Neuronal stem cell (in vitro differentiated cells): ENCODE results near the gene HERC6.

Experiments
- DNase-seq: peaks from one replicate; pipeline ENCODE4 v3.0.0-alpha.2; 2013; ENCODE audit warnings: low spot score
- H2AFZ ChIP-seq: one replicate; pipeline ENCODE4 v1.6.1; 2013; ENCODE audit warnings: mild to moderate bottlenecking, low read length, inconsistent platforms
- H2AK5ac ChIP-seq: 2 replicates; pipeline ENCODE4 v1.6.1; 2013; ENCODE audit warnings: low read depth, mild to moderate bottlenecking, inconsistent platforms, low read length, moderate library complexity, mixed read lengths
- H2BK120ac ChIP-seq: 2 replicates; pipeline ENCODE4 v1.6.1; 2013; ENCODE audit warnings: low read depth, mild to moderate bottlenecking, inconsistent platforms, low read length, moderate library complexity, mixed read lengths
- H2BK12ac ChIP-seq: one replicate; pipeline ENCODE4 v1.6.1; 2013; ENCODE audit warnings: low read length, inconsistent platforms
- H2BK15ac ChIP-seq: 2 replicates; pipeline ENCODE4 v1.6.1; 2013; ENCODE audit warnings: mild to moderate bottlenecking, low read length, inconsistent platforms, mixed read lengths
- H2BK5ac ChIP-seq: one replicate; pipeline ENCODE4 v1.6.1; 2013; ENCODE audit warnings: inconsistent platforms, mild to moderate bottlenecking, low read length, moderate library complexity
- H3K14ac ChIP-seq: one replicate; pipeline ENCODE4 v1.6.1; 2013; ENCODE audit warnings: low read length, inconsistent platforms
- H3K18ac ChIP-seq: 2 replicates; pipeline ENCODE4 v1.6.1; 2013; ENCODE audit warnings: low read length, inconsistent platforms
- H3K23ac ChIP-seq: 2 replicates; pipeline ENCODE4 v1.6.1; 2013; ENCODE audit warnings: low read depth, mild to moderate bottlenecking, mixed read lengths, low read length, inconsistent platforms; ENCODE audit not compliant: poor library complexity
- H3K27ac ChIP-seq: replicated peaks from 3 replicates; pipeline ENCODE4 v1.5.1; 2013; ENCODE audit warnings: low read length, inconsistent platforms
- H3K27me3 ChIP-seq, 3 experiments: 2 replicates each; pipeline ENCODE4 v1.6.1; 2013; ENCODE audit warnings: low read length in 3 of 3, mild to moderate bottlenecking in 2 of 3, inconsistent platforms in 1 of 3, low read depth in 1 of 3, mixed read lengths in 1 of 3, moderate library complexity in 1 of 3; ENCODE audit not compliant: control insufficient read depth in 3 of 3, insufficient read depth in 3 of 3
- H3K36me3 ChIP-seq, 2 donors: replicated peaks in 1 of 2; 2 replicates each; pipeline ENCODE4 v1.6.1; 2013; ENCODE audit warnings: low read length in 2 of 2; ENCODE audit not compliant: control insufficient read depth in 2 of 2, insufficient read depth in 2 of 2
- H3K4ac ChIP-seq: 2 replicates; pipeline ENCODE4 v1.6.1; 2013; ENCODE audit warnings: inconsistent platforms, mild to moderate bottlenecking, low read length, moderate library complexity
- H3K4me1 ChIP-seq, 2 donors: 1 replicate in 1 of 2; 2 replicates in 1 of 2; pipeline ENCODE4 v1.6.1; 2013; ENCODE audit warnings: low read length in 2 of 2, low read depth in 1 of 2; ENCODE audit not compliant: control insufficient read depth in 2 of 2, insufficient read depth in 1 of 2
- H3K4me2 ChIP-seq: one replicate; pipeline ENCODE4 v1.6.1; 2013; ENCODE audit warnings: mild to moderate bottlenecking, low read length, inconsistent platforms; ENCODE audit not compliant: insufficient read depth, poor library complexity, severe bottlenecking
- H3K4me3 ChIP-seq, 2 donors: 2 replicates each; pipeline ENCODE4 v1.5.1; 2013; ENCODE audit warnings: low read length in 2 of 2, mild to moderate bottlenecking in 2 of 2, inconsistent platforms in 1 of 2, moderate library complexity in 1 of 2
- H3K79me1 ChIP-seq: one replicate; pipeline ENCODE4 v1.6.1; 2013; ENCODE audit warnings: low read depth, mild to moderate bottlenecking, inconsistent platforms, low read length, moderate library complexity
- H3K9ac ChIP-seq: one replicate; pipeline ENCODE4 v1.6.1; 2013; ENCODE audit warnings: mild to moderate bottlenecking, low read depth, low read length, inconsistent platforms; ENCODE audit not compliant: poor library complexity
- H3K9me3 ChIP-seq, 2 donors: replicated peaks in 1 of 2; 2 replicates each; pipeline versions ENCODE3 to v1.6.1; 2013; ENCODE audit warnings: low read length in 2 of 2, mild to moderate bottlenecking in 2 of 2, inconsistent platforms in 1 of 2, low read depth in 1 of 2, mixed read lengths in 1 of 2, moderate library complexity in 1 of 2; ENCODE audit not compliant: control insufficient read depth in 2 of 2, insufficient read depth in 1 of 2
- H4K8ac ChIP-seq: one replicate; pipeline ENCODE4 v1.6.1; 2013; ENCODE audit warnings: low read depth, mild to moderate bottlenecking, inconsistent platforms, low read length, moderate library complexity
- H4K91ac ChIP-seq: one replicate; pipeline ENCODE4 v1.6.1; 2013; ENCODE audit warnings: low read length, low read depth, mild to moderate bottlenecking, inconsistent platforms; ENCODE audit not compliant: poor library complexity
- WGBS, 2 donors: extraction: QIAGEN DNeasy Blood & Tissue Kit; methylation state at CpG; one replicate each; pipeline ENCODE4 v1.1.7; 2013; ENCODE audit warnings: missing lambda C conversion rate in 2 of 2, mixed read lengths in 1 of 2; ENCODE audit not compliant: insufficient read length in 2 of 2, insufficient replicate concordance in 1 of 2; ENCODE audit errors: extremely low coverage in 2 of 2; 5-methylcytosine and 5-hydroxymethylcytosine counted together

Gene HERC6

GRCh38 chr4:88413801-88414200, 35.1 kb downstream of the HERC6 start:
- no peak overlapping the region for H3K27ac ChIP-seq
- H3K4me1 ChIP-seq, result no peaks in the 10 kb centered on the region
- H3K4me3 ChIP-seq, result no peak overlapping the region
- H3K9ac ChIP-seq, result no peak overlapping the region
- H4K91ac ChIP-seq, result no peak overlapping the region
- H3K23ac ChIP-seq, result no peak overlapping the region
- H3K27me3 ChIP-seq, result no peaks in the 10 kb centered on the region
- H3K4ac ChIP-seq, result no peak overlapping the region
- H3K79me1 ChIP-seq, result no peaks in the 10 kb centered on the region
- H2BK5ac ChIP-seq, result no peak overlapping the region
- no peaks in the 10 kb centered on the region for H3K9me3 ChIP-seq
- no peak for DNase-seq
- no peak overlapping the region for H2AK5ac ChIP-seq
- H2BK12ac ChIP-seq, result no peak overlapping the region
- no peak overlapping the region for H2BK120ac ChIP-seq
- WGBS, 2 donors, result no CpG with 5 or more reads among the region's 1 CpG
- H3K18ac ChIP-seq, result no peak overlapping the region
- no peak overlapping the region for H2AFZ ChIP-seq
- no peak overlapping the region for H4K8ac ChIP-seq
- H2BK15ac ChIP-seq, result no peak overlapping the region
- H3K36me3 ChIP-seq, result no peaks in the 10 kb centered on the region
- no peak overlapping the region for H3K4me2 ChIP-seq
- no peak overlapping the region for H3K14ac ChIP-seq

GRCh38 chr4:88414755-88415154, 36.1 kb downstream of the HERC6 start:
- no peak overlapping the region for H3K27ac ChIP-seq
- H3K4me1 ChIP-seq, result no peaks in the 10 kb centered on the region
- no CpG with 5 or more reads among the region's 4 CpGs for WGBS, 2 donors
- H2BK12ac ChIP-seq, result no peak overlapping the region
- no peak overlapping the region for H4K91ac ChIP-seq
- H2BK5ac ChIP-seq, result no peak overlapping the region
- no peak overlapping the region for H2AFZ ChIP-seq
- DNase-seq, result no peak
- H3K36me3 ChIP-seq, result no peaks in the 10 kb centered on the region
- H3K18ac ChIP-seq, result no peak overlapping the region
- no peak overlapping the region for H2BK15ac ChIP-seq
- H2BK120ac ChIP-seq, result no peak overlapping the region
- H3K14ac ChIP-seq, result no peak overlapping the region
- H3K4me2 ChIP-seq, result no peak overlapping the region
- H2AK5ac ChIP-seq, result no peak overlapping the region
- no peaks in the 10 kb centered on the region for H3K79me1 ChIP-seq
- no peak overlapping the region for H3K4ac ChIP-seq
- H3K23ac ChIP-seq, result no peak overlapping the region
- no peaks in the 10 kb centered on the region for H3K27me3 ChIP-seq
- H3K9ac ChIP-seq, result no peak overlapping the region
- no peak overlapping the region for H4K8ac ChIP-seq
- H3K9me3 ChIP-seq, result no peaks in the 10 kb centered on the region
- H3K4me3 ChIP-seq, result no peak overlapping the region

GRCh38 chr4:88415982-88416381, 37.3 kb downstream of the HERC6 start:
- Histone ChIP-seq H3K27ac (no peak overlapping the region), H3K36me3 (no peaks in the 10 kb centered on the region), H3K23ac (no peak overlapping the region), H2AK5ac (no peak overlapping the region), H3K79me1 (no peaks in the 10 kb centered on the region), H4K91ac (no peak overlapping the region), H3K14ac (no peak overlapping the region), H3K4me2 (no peak overlapping the region), H3K18ac (no peak overlapping the region), H3K4me3 (no peak overlapping the region), H2AFZ (no peak overlapping the region), H2BK120ac (no peak overlapping the region), H3K4me1 (no peaks in the 10 kb centered on the region), H3K4ac (no peak overlapping the region), H2BK12ac (no peak overlapping the region), H3K27me3 (no peaks in the 10 kb centered on the region), H2BK5ac (no peak overlapping the region), H4K8ac (no peak overlapping the region), H3K9me3 (no peaks in the 10 kb centered on the region), H2BK15ac (no peak overlapping the region), H3K9ac (no peak overlapping the region)
- DNase-seq, result no peak
- WGBS, 2 donors, result no CpG with 5 or more reads among the region's 2 CpGs

- no peak overlapping the region for H3K4ac ChIP-seq
- H3K14ac ChIP-seq, result no peak overlapping the region
- no peaks in the 10 kb centered on the region for H3K27me3 ChIP-seq
- no peak overlapping the region for H2BK120ac ChIP-seq
- WGBS, 2 donors, result no CpG with 5 or more reads among the region's 3 CpGs
- H2BK5ac ChIP-seq, result no peak overlapping the region
- H2AK5ac ChIP-seq, result no peak overlapping the region
- H3K9me3 ChIP-seq, result no peaks in the 10 kb centered on the region
- no peak overlapping the region for H3K18ac ChIP-seq
- H3K27ac ChIP-seq, result no peak overlapping the region
- no peaks in the 10 kb centered on the region for H3K4me1 ChIP-seq
- no peaks in the 10 kb centered on the region for H3K79me1 ChIP-seq
- H3K23ac ChIP-seq, result no peak overlapping the region
- no peak overlapping the region for H3K9ac ChIP-seq
- H3K4me2 ChIP-seq, result no peak overlapping the region
- no peak overlapping the region for H4K8ac ChIP-seq
- no peak overlapping the region for H2AFZ ChIP-seq
- no peak overlapping the region for H2BK12ac ChIP-seq
- no peak overlapping the region for H3K4me3 ChIP-seq
- no peak for DNase-seq
- no peak overlapping the region for H4K91ac ChIP-seq
- H2BK15ac ChIP-seq, result no peak overlapping the region
- no peaks in the 10 kb centered on the region for H3K36me3 ChIP-seq
Observed at GRCh38 chr4:88418411-88418810, 39.8 kb downstream of the HERC6 start.
